PC-9 (cell line): ENCODE measurements around the gene GNL1. TPM values are rescaled to one million over a fixed set of nuclear protein-coding genes. Genes with fewer than 3 reads are reported as not detected.

ENCODE experiments used
- microRNA-seq: library from miRNA; unstranded; fragments of <30 nt; microRNA quantifications from one replicate; pipeline ENCODE4 v1.2.0, GENCODE V29; 2021; ENCODE audit warnings: borderline number of aligned reads, borderline replicate concordance
- total RNA-seq: library from RNA; stranded (reverse); gene quantifications from 2 replicates; pipeline ENCODE4 v1.2.3, GENCODE V29; 2021

The GNL1 gene
- total RNA-seq, 1 experiment from 2014 or later: 114 TPM

Small RNA genes lying within 50 kb of the gene (microRNA-seq; reads per million reads assigned to microRNA genes)
- gene MIR877: 230 reads per million, percentile 61 among the genes with 10 or more reads in this experiment

Other genes with a start within 250 kb of the GNL1 start
- gene TRIM39, start 229.6 kb downstream of the GNL1 start, total RNA-seq: 12.5 and 14.4 TPM in 2 replicates
- 58.9 and 72.5 TPM in 2 replicates for gene RPP21, start 211.3 kb downstream of the GNL1 start, total RNA-seq
- 125 and 160 TPM in 2 replicates for gene HLA-E, start 67.0 kb downstream of the GNL1 start, total RNA-seq
- 14.7 and 16.9 TPM in 2 replicates for gene PRR3, start 806 bp upstream of the GNL1 start, total RNA-seq
- gene ABCF1, start 15.0 kb upstream of the GNL1 start, total RNA-seq: 64.0 and 73.7 TPM in 2 replicates
- gene PPP1R10, start 60.8 kb upstream of the GNL1 start, total RNA-seq: 47.6 and 69.5 TPM in 2 replicates
- gene MRPS18B, start 61.4 kb upstream of the GNL1 start, total RNA-seq: 65.2 and 86.8 TPM in 2 replicates
- 15.1 and 29.4 TPM in 2 replicates for gene ATAT1, start 70.4 kb upstream of the GNL1 start, total RNA-seq
- 21.2 and 33.3 TPM in 2 replicates for gene C6orf136, start 90.6 kb upstream of the GNL1 start, total RNA-seq
- gene DHX16, start 116.5 kb upstream of the GNL1 start, total RNA-seq: 42.1 and 43.5 TPM in 2 replicates
- 56.2 and 68.6 TPM in 2 replicates for gene PPP1R18, start 130.2 kb upstream of the GNL1 start, total RNA-seq
- 25.8 and 38.3 TPM in 2 replicates for gene NRM, start 134.5 kb upstream of the GNL1 start, total RNA-seq
- 72.9 and 81.6 TPM in 2 replicates for gene MDC1, start 160.8 kb upstream of the GNL1 start, total RNA-seq
- 697 and 901 TPM in 2 replicates for gene TUBB, start 163.9 kb upstream of the GNL1 start, total RNA-seq
- 225 and 234 TPM in 2 replicates for gene FLOT1, start 186.2 kb upstream of the GNL1 start, total RNA-seq
- gene IER3, start 188.1 kb upstream of the GNL1 start, total RNA-seq: 107 and 117 TPM in 2 replicates